Natural killer cell (primary cell): ENCODE data around the gene PLLP. TPM values are rescaled to one million over a fixed set of nuclear protein-coding genes. Genes with fewer than 3 reads are reported as not detected.
A peak's percentile ranks its signal among the peaks of the same experiment; 100 is the strongest.

ENCODE experiments used
- ATAC-seq, 3 donors: fragments of 150-1000 bp in 2 of 3; fragments of 200-7000 bp in 1 of 3; cut with Tn5 transposase; 1 replicate in 1 of 3; 2 replicates in 2 of 3; pipeline ENCODE4 v1.10.0; 2021; ENCODE audit warnings: mild to moderate bottlenecking in 2 of 3, moderate library complexity in 2 of 3
- DNase-seq, 2 donors: peaks; one replicate each; pipeline versions ENCODE4 v3.0.0 to v3.0.0-alpha.2; 2013 to 2021; ENCODE audit warnings: mixed read lengths in 1 of 2
- H3K27ac ChIP-seq: one replicate; pipeline ENCODE4 v1.5.1; 2013; ENCODE audit warnings: mild to moderate bottlenecking, low read length
- H3K27me3 ChIP-seq: one replicate; pipeline ENCODE4 v1.6.1; 2013; ENCODE audit warnings: low read length; ENCODE audit not compliant: control insufficient read depth, insufficient read depth
- H3K36me3 ChIP-seq: one replicate; pipeline ENCODE4 v1.6.1; 2013; ENCODE audit warnings: low read length; ENCODE audit not compliant: control insufficient read depth, insufficient read depth
- H3K4me1 ChIP-seq: one replicate; pipeline ENCODE4 v1.6.1; 2013; ENCODE audit warnings: low read length; ENCODE audit not compliant: control insufficient read depth, insufficient read depth
- H3K4me3 ChIP-seq: one replicate; pipeline ENCODE4 v1.5.1; 2013; ENCODE audit warnings: low read length
- H3K9me3 ChIP-seq: one replicate; pipeline ENCODE4 v1.6.1; 2013; ENCODE audit warnings: low read length; ENCODE audit not compliant: control insufficient read depth, insufficient read depth
- H3K27ac Mint-ChIP-seq, 2 donors: one replicate each; pipeline ENCODE4 v1.8.0; 2022; ENCODE audit warnings: mild to moderate bottlenecking in 2 of 2, mixed read lengths in 2 of 2, moderate library complexity in 1 of 2
- H3K27me3 Mint-ChIP-seq, 2 donors: one replicate each; pipeline ENCODE4 v1.8.0; 2022; ENCODE audit warnings: low read depth in 2 of 2, mixed read lengths in 2 of 2
- H3K36me3 Mint-ChIP-seq: one replicate; pipeline ENCODE4 v1.8.0; 2022; ENCODE audit warnings: mixed read lengths
- H3K4me1 Mint-ChIP-seq, 2 donors: one replicate each; pipeline ENCODE4 v1.8.0; 2022; ENCODE audit warnings: mixed read lengths in 2 of 2
- H3K4me3 Mint-ChIP-seq: one replicate; pipeline ENCODE4 v1.8.0; 2022; ENCODE audit warnings: mild to moderate bottlenecking, moderate library complexity, mixed read lengths
- H3K9me3 Mint-ChIP-seq, 2 donors: one replicate each; pipeline ENCODE4 v1.8.0; 2022; ENCODE audit warnings: mixed read lengths in 2 of 2
- WGBS: methylation state at CpG from one replicate; pipeline ENCODE4 v1.1.7; 2013; ENCODE audit warnings: missing lambda C conversion rate; ENCODE audit not compliant: insufficient coverage; 5-methylcytosine and 5-hydroxymethylcytosine counted together
- intact Hi-C: fragments of 100-400 bp; cut with micrococcal nuclease; formaldehyde crosslinking; loops from one replicate; pipeline ENCODE4 v1.14.2; 2022
- total RNA-seq, 4 donors: library from RNA; stranded (reverse); fragments of 120-200 nt in 1 of 4; gene quantifications; one replicate each; pipeline versions ENCODE4 v1.2.3 to v1.2.4, GENCODE V29; 2013 to 2022
- TF ChIP-seq, protein P1 (sequence below): fragments of 200-600 bp; IDR thresholded peaks from one replicate; pipeline ENCODE4 v1.8.0; 2022; ENCODE audit warnings: antibody characterized with exemption

Gene PLLP
- total RNA-seq, 3 donors from 2014 or later (not counting 1 experiment from before 2014, with no cell fraction given), result not detected

DNA sequence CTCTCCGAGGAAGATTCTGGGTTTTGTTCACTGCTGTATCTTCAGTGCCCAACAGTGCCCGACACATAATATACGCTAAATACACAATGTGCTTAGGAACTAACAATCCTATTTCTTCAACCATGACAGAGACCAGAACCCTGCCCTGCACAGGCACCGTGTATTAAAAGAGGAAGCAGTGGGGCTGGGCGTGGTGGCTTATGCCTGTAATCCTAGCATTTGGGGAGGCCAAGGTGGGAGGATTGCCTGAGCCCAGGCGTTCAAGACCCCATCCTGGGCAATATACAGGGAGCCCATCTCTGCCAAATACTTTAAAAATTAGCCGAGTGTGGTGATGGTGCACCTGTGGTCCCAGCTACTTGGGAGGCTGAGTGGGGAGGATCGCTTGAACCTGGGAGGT is 20.1 kb downstream of the PLLP start:
- TF ChIP-seq, protein P1, sequence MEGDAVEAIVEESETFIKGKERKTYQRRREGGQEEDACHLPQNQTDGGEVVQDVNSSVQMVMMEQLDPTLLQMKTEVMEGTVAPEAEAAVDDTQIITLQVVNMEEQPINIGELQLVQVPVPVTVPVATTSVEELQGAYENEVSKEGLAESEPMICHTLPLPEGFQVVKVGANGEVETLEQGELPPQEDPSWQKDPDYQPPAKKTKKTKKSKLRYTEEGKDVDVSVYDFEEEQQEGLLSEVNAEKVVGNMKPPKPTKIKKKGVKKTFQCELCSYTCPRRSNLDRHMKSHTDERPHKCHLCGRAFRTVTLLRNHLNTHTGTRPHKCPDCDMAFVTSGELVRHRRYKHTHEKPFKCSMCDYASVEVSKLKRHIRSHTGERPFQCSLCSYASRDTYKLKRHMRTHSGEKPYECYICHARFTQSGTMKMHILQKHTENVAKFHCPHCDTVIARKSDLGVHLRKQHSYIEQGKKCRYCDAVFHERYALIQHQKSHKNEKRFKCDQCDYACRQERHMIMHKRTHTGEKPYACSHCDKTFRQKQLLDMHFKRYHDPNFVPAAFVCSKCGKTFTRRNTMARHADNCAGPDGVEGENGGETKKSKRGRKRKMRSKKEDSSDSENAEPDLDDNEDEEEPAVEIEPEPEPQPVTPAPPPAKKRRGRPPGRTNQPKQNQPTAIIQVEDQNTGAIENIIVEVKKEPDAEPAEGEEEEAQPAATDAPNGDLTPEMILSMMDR, result no peak
- 81% methylated on average over 8 of the region's 8 CpGs for WGBS
- intact Hi-C loops, result no loop called here
- no peak overlapping the region for H3K4me3 ChIP-seq
- peaks cover 17% of the 10 kb centered on the region for H3K4me1 ChIP-seq
- no peaks in the 10 kb centered on the region for H3K9me3 ChIP-seq
- no peaks in the 10 kb centered on the region for H3K36me3 ChIP-seq
- H3K4me3 Mint-ChIP-seq, result no peak overlapping the region
- no peak overlapping the region for H3K27ac ChIP-seq
- H3K36me3 Mint-ChIP-seq, result no peaks in the 10 kb centered on the region
- H3K27me3 ChIP-seq, result no peaks in the 10 kb centered on the region
- H3K4me1 Mint-ChIP-seq, result peaks cover 5% of the 10 kb centered on the region in 2 donors
- H3K27ac Mint-ChIP-seq, result no peak overlapping the region
- no peaks in the 10 kb centered on the region for H3K27me3 Mint-ChIP-seq
- ATAC-seq (no peak), DNase-seq (no peak)
- H3K9me3 Mint-ChIP-seq, result no peaks in the 10 kb centered on the region

DNA sequence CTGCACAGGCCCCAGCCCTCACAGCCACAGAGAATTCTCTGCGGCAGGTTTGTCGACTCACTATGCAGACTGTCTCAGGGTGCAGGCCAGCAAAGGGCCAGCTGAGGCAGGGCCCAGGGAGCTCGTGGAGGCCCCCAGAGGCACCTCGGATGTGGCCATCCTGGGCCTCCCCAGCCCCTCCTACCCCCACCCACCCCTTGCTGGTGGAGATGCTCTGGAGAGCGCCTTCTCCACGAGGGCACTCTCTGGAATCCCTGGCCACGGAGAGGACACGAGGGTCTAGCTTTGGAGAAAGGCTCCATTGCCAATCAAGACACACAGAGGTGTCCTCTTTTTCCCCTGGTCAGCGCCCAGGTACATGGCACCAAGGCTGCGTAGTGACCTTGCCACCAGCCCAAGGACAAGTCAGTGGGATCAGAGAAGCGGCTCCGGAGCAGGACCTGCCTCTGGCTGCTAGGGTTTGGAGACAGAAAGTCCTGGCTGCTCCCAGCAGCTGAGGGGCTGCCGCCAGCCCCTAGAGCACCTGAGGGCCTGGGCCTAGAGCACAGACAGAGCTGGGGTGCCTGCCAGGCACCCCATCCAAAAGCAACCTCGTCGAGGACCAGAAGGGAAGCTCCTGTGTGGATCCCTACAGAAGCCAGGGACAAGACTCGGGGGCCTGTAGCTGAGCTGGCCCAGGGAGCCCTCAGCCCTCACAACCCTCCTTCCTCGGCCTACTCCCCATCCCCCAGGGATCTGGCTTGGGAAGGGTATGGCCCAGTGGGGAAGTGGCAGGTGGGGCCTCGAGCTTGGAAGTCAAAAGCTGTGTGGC is 20.7 kb downstream of the PLLP start:
- H3K4me1 Mint-ChIP-seq, result peaks cover 5% of the 10 kb centered on the region in 2 donors

DNA sequence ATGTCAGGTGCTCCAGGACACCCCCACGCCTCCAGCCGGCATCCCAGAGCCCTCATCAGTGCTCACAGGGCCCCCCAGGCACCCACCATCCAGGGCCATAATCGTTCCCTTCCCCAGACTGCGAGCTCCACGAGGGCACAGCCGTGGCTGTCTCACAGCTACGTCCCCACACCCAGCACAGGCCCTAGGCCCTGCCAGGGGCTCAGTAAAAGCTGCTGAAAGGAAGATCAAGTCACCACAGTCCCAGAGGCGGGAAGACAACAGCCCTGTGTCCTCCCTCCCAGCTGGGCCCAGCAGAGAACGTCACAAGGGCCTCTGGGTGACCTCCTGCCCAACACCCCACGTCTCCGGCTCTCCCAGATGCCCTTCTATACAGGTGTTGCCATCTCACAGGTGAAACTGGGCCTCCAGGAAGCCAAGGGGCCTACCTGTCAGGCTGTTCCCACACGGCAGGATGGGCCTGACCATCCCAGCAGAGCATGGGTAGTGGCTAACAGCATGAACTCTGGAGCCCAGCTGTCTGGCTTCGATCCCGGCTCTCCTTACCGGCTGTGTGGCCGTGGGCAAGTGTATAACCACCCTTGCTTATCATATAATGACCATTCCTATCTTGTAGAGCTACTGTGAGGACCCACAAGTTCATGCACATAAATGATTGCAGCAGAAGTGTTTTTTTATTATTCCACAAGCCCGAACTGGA is 21.5 kb downstream of the PLLP start:
- intact Hi-C loops, result no loop called here
- Mint-ChIP-seq H3K27ac (peak overlapping the region in 1 of 2 donors; percentile 61), H3K4me3 (no peak overlapping the region), H3K27me3 (no peaks in the 10 kb centered on the region), H3K9me3 (no peaks in the 10 kb centered on the region), H3K4me1 (peaks cover 5% of the 10 kb centered on the region in 2 donors), H3K36me3 (no peaks in the 10 kb centered on the region)
- WGBS, result 90% methylated on average over 17 of the region's 17 CpGs
- TF ChIP-seq, protein P1, result no peak
- no peak for ATAC-seq
- no peak for DNase-seq
- no peak overlapping the region for H3K27ac ChIP-seq
- H3K4me3 ChIP-seq, result no peak overlapping the region
- H3K27me3 ChIP-seq, result no peaks in the 10 kb centered on the region
- peaks cover 17% of the 10 kb centered on the region for H3K4me1 ChIP-seq
- no peaks in the 10 kb centered on the region for H3K9me3 ChIP-seq
- no peaks in the 10 kb centered on the region for H3K36me3 ChIP-seq

More for the DNA sequence above, 20.7 kb downstream of the PLLP start:
- Mint-ChIP-seq H3K27me3 (no peaks in the 10 kb centered on the region), H3K27ac (no peak overlapping the region), H3K36me3 (no peaks in the 10 kb centered on the region), H3K4me3 (no peak overlapping the region), H3K9me3 (no peaks in the 10 kb centered on the region)
- ATAC-seq (no peak), DNase-seq (no peak)
- intact Hi-C loops, result no loop called here
- no peaks in the 10 kb centered on the region for H3K27me3 ChIP-seq
- no peaks in the 10 kb centered on the region for H3K9me3 ChIP-seq
- H3K4me1 ChIP-seq, result peaks cover 17% of the 10 kb centered on the region
- no peak overlapping the region for H3K27ac ChIP-seq
- H3K36me3 ChIP-seq, result no peaks in the 10 kb centered on the region
- TF ChIP-seq, protein P1, result no peak
- 92% methylated on average over 17 of the region's 18 CpGs for WGBS
- no peak overlapping the region for H3K4me3 ChIP-seq
